Endodermal cell (in vitro differentiated cells): Measurements from ENCODE around the gene MINDY4. TPM values are rescaled to one million over a fixed set of nuclear protein-coding genes. Genes with fewer than 3 reads are reported as not detected.

Experiments used
- DNase-seq: peaks from one replicate; pipeline ENCODE4 v3.0.0-alpha.2; 2017
- H3K27ac ChIP-seq: 2 replicates; pipeline ENCODE4 v1.5.1; 2013; ENCODE audit warnings: mild to moderate bottlenecking, low read depth, low read length, moderate library complexity
- H3K27me3 ChIP-seq: 2 replicates; pipeline ENCODE4 v1.6.1; 2013; ENCODE audit warnings: mild to moderate bottlenecking, low read length, moderate library complexity; ENCODE audit not compliant: insufficient read depth, control insufficient read depth, poor library complexity, severe bottlenecking
- H3K36me3 ChIP-seq: 2 replicates; pipeline ENCODE4 v1.7.0; 2013; ENCODE audit warnings: mild to moderate bottlenecking, low read length, moderate library complexity; ENCODE audit not compliant: control insufficient read depth, insufficient read depth
- H3K4me1 ChIP-seq: one replicate; pipeline ENCODE4 v1.7.0; 2013; ENCODE audit warnings: low read length; ENCODE audit not compliant: control insufficient read depth, insufficient read depth
- H3K4me3 ChIP-seq: 2 replicates; pipeline ENCODE4 v1.5.1; 2013; ENCODE audit warnings: mild to moderate bottlenecking, low read length, moderate library complexity
- H3K9ac ChIP-seq: 2 replicates; pipeline ENCODE4 v1.6.1; 2013; ENCODE audit warnings: mild to moderate bottlenecking, low read length, moderate library complexity; ENCODE audit not compliant: poor library complexity, severe bottlenecking; ENCODE audit errors: extremely low read depth
- H3K9me3 ChIP-seq: 2 replicates; pipeline ENCODE4 v1.6.1; 2013; ENCODE audit warnings: mild to moderate bottlenecking, low read length, moderate library complexity; ENCODE audit not compliant: control insufficient read depth
- H3K27ac Mint-ChIP-seq: 2 replicates; pipeline ENCODE4 v1.8.0; 2020; ENCODE audit warnings: mixed read lengths
- H3K27me3 Mint-ChIP-seq: 2 replicates; pipeline ENCODE4 v1.8.0; 2021; ENCODE audit warnings: mild to moderate bottlenecking, mixed read lengths; ENCODE audit not compliant: insufficient read depth
- H3K36me3 Mint-ChIP-seq: 2 replicates; pipeline ENCODE4 v1.8.0; 2020; ENCODE audit warnings: low read depth, mixed read lengths
- H3K4me1 Mint-ChIP-seq: 2 replicates; pipeline ENCODE4 v1.8.0; 2020; ENCODE audit warnings: mixed read lengths
- H3K4me3 Mint-ChIP-seq: 2 replicates; pipeline ENCODE4 v1.8.0; 2020; ENCODE audit warnings: mild to moderate bottlenecking, moderate library complexity, mixed read lengths
- H3K9me3 Mint-ChIP-seq: 2 replicates; pipeline ENCODE4 v1.8.0; 2020; ENCODE audit warnings: mild to moderate bottlenecking, mixed read lengths
- CTCF ChIP-seq: fragments of 200-600 bp; sonication (generic); conservative IDR thresholded peaks from 2 replicates; pipeline ENCODE4 v1.5.0; 2021; ENCODE audit warnings: antibody characterized with exemption, mild to moderate bottlenecking
- WGBS, 2 experiments: methylation state at CpG; one replicate each; pipeline versions ENCODE4 v1.1.5 to v1.1.7; 2013; ENCODE audit warnings: missing lambda C conversion rate in 2 of 2, mixed read lengths in 1 of 2; ENCODE audit not compliant: insufficient coverage in 1 of 2, insufficient read length in 1 of 2; 5-methylcytosine and 5-hydroxymethylcytosine counted together
- total RNA-seq, 2 donors: library from RNA; stranded (reverse); fragmentation: NEBNext Ultra II Directional in 1 of 2; extraction: Animal tissue kit (Norgen Biotek cat#: 25700) in 1 of 2; gene quantifications; 2 replicates in 1 of 2; 3 replicates in 1 of 2; pipeline ENCODE4 v1.2.1, GENCODE V29; 2021

The MINDY4 gene
- total RNA-seq, 2 donors from 2014 or later = 7.2 to 8.1 TPM

DNA sequence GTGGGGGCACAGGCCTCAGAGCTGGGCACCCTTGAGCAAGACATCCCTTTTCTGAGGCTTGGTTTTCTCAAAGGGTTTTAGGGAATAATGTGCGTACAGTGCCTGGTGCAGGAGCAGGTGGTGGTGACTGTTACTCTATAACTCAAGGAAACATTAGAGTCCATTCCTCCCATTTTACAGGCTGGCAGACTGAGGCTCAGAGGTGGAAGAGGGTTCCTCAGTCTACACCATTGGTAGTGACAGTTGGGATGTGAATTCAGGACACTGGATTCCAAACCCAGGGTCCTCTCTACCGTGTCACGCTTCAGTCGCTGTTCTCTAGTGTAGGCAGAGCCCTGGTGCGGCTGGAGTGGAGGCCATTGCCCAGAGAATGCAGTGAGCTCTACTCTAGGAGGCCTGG lies 100.4 kb downstream of the MINDY4 start:
- no peak for DNase-seq
- Mint-ChIP-seq H3K9me3 (peaks cover 1% of the 10 kb centered on the region), H3K27me3 (no peaks in the 10 kb centered on the region), H3K36me3 (peaks cover 9% of the 10 kb centered on the region), H3K27ac (no peak overlapping the region), H3K4me3 (no peak overlapping the region), H3K4me1 (peaks cover 3% of the 10 kb centered on the region)
- no peaks in the 10 kb centered on the region for H3K4me1 ChIP-seq
- H3K9me3 ChIP-seq = no peaks in the 10 kb centered on the region
- H3K27me3 ChIP-seq = no peaks in the 10 kb centered on the region
- H3K9ac ChIP-seq = no peak overlapping the region
- H3K4me3 ChIP-seq = no peak overlapping the region
- no peak overlapping the region for H3K27ac ChIP-seq
- no peak for TF ChIP-seq CTCF
- 94 to 96% methylated on average over 4 to 5 of the region's 5 CpGs for WGBS, 2 experiments
- H3K36me3 ChIP-seq = no peaks in the 10 kb centered on the region

GRCh38 chr7:30873207-30873606 lies 102.0 kb downstream of the MINDY4 start:
- no peaks in the 10 kb centered on the region for H3K9me3 ChIP-seq
- TF ChIP-seq CTCF = no peak
- H3K9me3 Mint-ChIP-seq = peaks cover 1% of the 10 kb centered on the region
- no peak overlapping the region for H3K4me3 ChIP-seq
- H3K27ac ChIP-seq = no peak overlapping the region
- no peaks in the 10 kb centered on the region for H3K27me3 ChIP-seq
- no peak for DNase-seq
- WGBS, 2 experiments = 91 to 94% methylated on average over 2 of the region's 2 CpGs
- H3K27ac Mint-ChIP-seq = no peak overlapping the region
- H3K27me3 Mint-ChIP-seq = no peaks in the 10 kb centered on the region
- no peaks in the 10 kb centered on the region for H3K36me3 ChIP-seq
- H3K9ac ChIP-seq = no peak overlapping the region
- peaks cover 9% of the 10 kb centered on the region for H3K36me3 Mint-ChIP-seq
- H3K4me1 ChIP-seq = no peaks in the 10 kb centered on the region
- H3K4me3 Mint-ChIP-seq = no peak overlapping the region
- peaks cover 3% of the 10 kb centered on the region for H3K4me1 Mint-ChIP-seq

GRCh38 chr7:30873656-30874055 lies 102.4 kb downstream of the MINDY4 start:
- no peaks in the 10 kb centered on the region for H3K27me3 ChIP-seq
- H3K36me3 ChIP-seq = no peaks in the 10 kb centered on the region
- Mint-ChIP-seq H3K36me3 (peaks cover 9% of the 10 kb centered on the region), H3K4me1 (peaks cover 3% of the 10 kb centered on the region), H3K9me3 (peaks cover 1% of the 10 kb centered on the region), H3K27me3 (no peaks in the 10 kb centered on the region), H3K4me3 (no peak overlapping the region), H3K27ac (no peak overlapping the region)
- no peak for TF ChIP-seq CTCF
- no peaks in the 10 kb centered on the region for H3K4me1 ChIP-seq
- no peak overlapping the region for H3K27ac ChIP-seq
- no peak overlapping the region for H3K9ac ChIP-seq
- no peak for DNase-seq
- H3K9me3 ChIP-seq = no peaks in the 10 kb centered on the region
- no peak overlapping the region for H3K4me3 ChIP-seq
- WGBS, 2 experiments = 93 to 94% methylated on average over 2 to 6 of the region's 6 CpGs
